HCT116 (cell line): ENCODE measurements around the gene RANGAP1.

Experiments
- CEBPB ChIP-seq: IDR thresholded peaks from 2 replicates; pipeline ENCODE4 v1.6.1; 2012; ENCODE audit warnings: low read depth
- CTCF ChIP-seq, 3 experiments: fragments of 200-600 bp in 1 of 3; sonication (generic) in 1 of 3; IDR thresholded peaks in 2 of 3; conservative IDR thresholded peaks in 1 of 3; 2 replicates each; pipeline ENCODE4 v1.5.1; 2012 to 2017; ENCODE audit warnings: low read depth in 2 of 3, low read length in 2 of 3, antibody characterized with exemption in 1 of 3, borderline replicate concordance in 1 of 3, control low read depth in 1 of 3, mild to moderate bottlenecking in 1 of 3, mixed read lengths in 1 of 3, mixed run types in 1 of 3, moderate library complexity in 1 of 3; ENCODE audit not compliant: insufficient read depth in 1 of 3
- ELF1 ChIP-seq: IDR thresholded peaks from 2 replicates; pipeline ENCODE4 v1.6.1; 2012; ENCODE audit warnings: low read depth, borderline replicate concordance
- EZH2 ChIP-seq: fragments of 200-600 bp; sonication (generic); IDR thresholded peaks from 2 replicates; pipeline ENCODE4 v1.6.1; 2017; ENCODE audit warnings: antibody characterized with exemption, mixed run types
- JUND ChIP-seq: IDR thresholded peaks from 2 replicates; pipeline ENCODE4 v1.6.1; 2012
- POLR2A ChIP-seq: IDR thresholded peaks from 2 replicates; pipeline ENCODE4 v1.7.0; 2011; ENCODE audit warnings: borderline replicate concordance; ENCODE audit not compliant: insufficient read depth, insufficient read length; ENCODE audit errors: extremely low read depth
- RAD21 ChIP-seq: IDR thresholded peaks from 2 replicates; pipeline ENCODE4 v1.6.1; 2012; ENCODE audit warnings: low read depth, mild to moderate bottlenecking
- REST ChIP-seq: IDR thresholded peaks from 2 replicates; pipeline ENCODE4 v1.6.1; 2012; ENCODE audit warnings: low read depth
- SIN3A ChIP-seq: IDR thresholded peaks from 2 replicates; pipeline ENCODE4 v1.6.1; 2012; ENCODE audit warnings: low read depth
- SP1 ChIP-seq: IDR thresholded peaks from 2 replicates; pipeline ENCODE4 v1.6.1; 2012; ENCODE audit warnings: low read depth
- TCF7L2 ChIP-seq: IDR thresholded peaks from 2 replicates; pipeline ENCODE4 v1.7.0; 2011; ENCODE audit warnings: borderline replicate concordance, inconsistent platforms; ENCODE audit not compliant: insufficient read depth, insufficient read length; ENCODE audit errors: extremely low read depth
- YY1 ChIP-seq: IDR thresholded peaks from 2 replicates; pipeline ENCODE4 v1.6.1; 2011; ENCODE audit warnings: low read length, low read depth, moderate library complexity, mild to moderate bottlenecking; ENCODE audit not compliant: insufficient replicate concordance; ENCODE audit errors: extremely low read depth
- ZFX ChIP-seq: fragments of 450-650 bp; IDR thresholded peaks from 2 replicates; pipeline ENCODE4 v1.6.1; 2017
- ZNF274 ChIP-seq: fragments of 200-500 bp; sonication (Bioruptor generic); IDR thresholded peaks from 2 replicates; pipeline ENCODE4 v1.6.1; 2014; ENCODE audit warnings: mild to moderate bottlenecking, low read depth, low read length, inconsistent platforms

- TF ChIP-seq CTCF (IDR thresholded peaks at IDR 0.05 in 2 of 3, conservative IDR thresholded peaks at IDR 0.05 in 1 of 3; ENCODE audit: borderline replicate concordance in 1 of 3, insufficient read depth in 1 of 3, low read depth in 2 of 3, low read length in 2 of 3) (no peak), POLR2A (no peak), JUND (no peak), ELF1 (no peak), EZH2 (no peak), YY1 (no peak), CEBPB (no peak), TCF7L2 (no peak), REST (no peak), ZNF274 (no peak), SP1 (no peak), SIN3A (no peak), RAD21 (no peak), ZFX (no peak)
Measured at GRCh38 chr22:41334215-41334614, 48.2 kb upstream of the RANGAP1 start.
